ENCODE data around the gene RMDN3. TPM values are rescaled to one million over a fixed set of nuclear protein-coding genes. Genes with fewer than 3 reads are reported as not detected.

The RMDN3 gene
- total and polyA plus RNA-seq, 4 donors: 27.5 to 33.8 (median 30.2) TPM

GRCh38 chr15:40764629-40765103 is 9.6 kb upstream of the RMDN3 start:
- TF ChIP-seq NR2F2 (IDR thresholded peaks at IDR 0.05) (no peak), FOXA2 (IDR thresholded peaks at IDR 0.05) (no peak), HNF4A (conservative IDR thresholded peaks at IDR 0.05) (no peak), RAD21 (IDR thresholded peaks at IDR 0.05) (no peak), TAF1 (conservative IDR thresholded peaks at IDR 0.05) (no peak), HNF4G (IDR thresholded peaks at IDR 0.05) (no peak), RXRA (IDR thresholded peaks at IDR 0.05) (no peak), CTCF (IDR thresholded peaks at IDR 0.05; ENCODE audit: low read depth, low read length, missing input control) (no peak), YY1 (IDR thresholded peaks at IDR 0.05) (no peak), GABPA (IDR thresholded peaks at IDR 0.05 in 1 of 2, conservative IDR thresholded peaks at IDR 0.05 in 1 of 2) (no peak), JUND (IDR thresholded peaks at IDR 0.05) (no peak), SP1 (IDR thresholded peaks at IDR 0.05) (no peak), EGR1 (IDR thresholded peaks at IDR 0.05; ENCODE audit: low read depth in 2 of 2) (no peak), ATF3 (IDR thresholded peaks at IDR 0.05) (no peak), ZBTB33 (IDR thresholded peaks at IDR 0.05) (no peak), FOXA1 (IDR thresholded peaks at IDR 0.05) (no peak), MAX (IDR thresholded peaks at IDR 0.05) (no peak)
- TF ChIP-seq, protein P1, sequence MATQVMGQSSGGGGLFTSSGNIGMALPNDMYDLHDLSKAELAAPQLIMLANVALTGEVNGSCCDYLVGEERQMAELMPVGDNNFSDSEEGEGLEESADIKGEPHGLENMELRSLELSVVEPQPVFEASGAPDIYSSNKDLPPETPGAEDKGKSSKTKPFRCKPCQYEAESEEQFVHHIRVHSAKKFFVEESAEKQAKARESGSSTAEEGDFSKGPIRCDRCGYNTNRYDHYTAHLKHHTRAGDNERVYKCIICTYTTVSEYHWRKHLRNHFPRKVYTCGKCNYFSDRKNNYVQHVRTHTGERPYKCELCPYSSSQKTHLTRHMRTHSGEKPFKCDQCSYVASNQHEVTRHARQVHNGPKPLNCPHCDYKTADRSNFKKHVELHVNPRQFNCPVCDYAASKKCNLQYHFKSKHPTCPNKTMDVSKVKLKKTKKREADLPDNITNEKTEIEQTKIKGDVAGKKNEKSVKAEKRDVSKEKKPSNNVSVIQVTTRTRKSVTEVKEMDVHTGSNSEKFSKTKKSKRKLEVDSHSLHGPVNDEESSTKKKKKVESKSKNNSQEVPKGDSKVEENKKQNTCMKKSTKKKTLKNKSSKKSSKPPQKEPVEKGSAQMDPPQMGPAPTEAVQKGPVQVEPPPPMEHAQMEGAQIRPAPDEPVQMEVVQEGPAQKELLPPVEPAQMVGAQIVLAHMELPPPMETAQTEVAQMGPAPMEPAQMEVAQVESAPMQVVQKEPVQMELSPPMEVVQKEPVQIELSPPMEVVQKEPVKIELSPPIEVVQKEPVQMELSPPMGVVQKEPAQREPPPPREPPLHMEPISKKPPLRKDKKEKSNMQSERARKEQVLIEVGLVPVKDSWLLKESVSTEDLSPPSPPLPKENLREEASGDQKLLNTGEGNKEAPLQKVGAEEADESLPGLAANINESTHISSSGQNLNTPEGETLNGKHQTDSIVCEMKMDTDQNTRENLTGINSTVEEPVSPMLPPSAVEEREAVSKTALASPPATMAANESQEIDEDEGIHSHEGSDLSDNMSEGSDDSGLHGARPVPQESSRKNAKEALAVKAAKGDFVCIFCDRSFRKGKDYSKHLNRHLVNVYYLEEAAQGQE (IDR thresholded peaks at IDR 0.05): no peak
- H3K9ac ChIP-seq (ENCODE audit: low read depth in 1 of 2, low read length in 2 of 2): peak overlapping the region; percentile 82 to 88
- peaks cover 6 to 44% (median 22%) of the 10 kb centered on the region in 4 donors for H3K4me1 ChIP-seq (ENCODE audit: control insufficient read depth in 4 of 4, insufficient read depth in 4 of 4, low read length in 3 of 4)
- H3K4me3 ChIP-seq (ENCODE audit: low read depth in 1 of 3, low read length in 3 of 3): peak overlapping the region; percentile 54 to 93 (median 78)
- no peak for DNase-seq (ENCODE audit: low spot score)
- H3K27me3 ChIP-seq (ENCODE audit: control insufficient read depth in 4 of 4, insufficient read depth in 4 of 4, low read length in 3 of 4): no peaks in the 10 kb centered on the region
- no peaks in the 10 kb centered on the region for H3K9me3 ChIP-seq (ENCODE audit: control insufficient read depth in 4 of 4, low read length in 3 of 4)
- WGBS: 10% methylated on average over 8 of the region's 8 CpGs
- H3K36me3 ChIP-seq (ENCODE audit: control insufficient read depth in 4 of 4, insufficient read depth in 3 of 4, low read depth in 1 of 4, low read length in 3 of 4): peaks cover 0 to 18% (median 5%) of the 10 kb centered on the region in 4 donors
- H3K27ac ChIP-seq (ENCODE audit: low read depth in 1 of 2, low read length in 2 of 2): peak overlapping the region; percentile 89 to 93
